T follicular helper cell (primary cell): Measurements from ENCODE around the gene KRTAP10-11.
"Not testable (repeated sequence)": the region's sequence is repeated elsewhere in the genome, so short reads cannot be mapped to it uniquely, and the experiment has no call there.

ENCODE experiments used
- DNase-seq: peaks from one replicate; pipeline ENCODE4 v3.0.0-alpha.2; 2020; ENCODE audit warnings: low read depth
- total RNA-seq, 2 experiments: gene quantifications; one replicate each; lab custom pipeline; 2026; lab: John Stamatoyannopoulos, UW

KRTAP10-11 gene
- total RNA-seq: 0 reads per million in 2 experiments

- not testable (repeated sequence) for DNase-seq
Observed at GRCh38 chr21:44646366-44647221, at the start of gene KRTAP10-11. TSS of gene KRTAP10-11 (plus strand) at chr21:44646414. CDS start at chr21:44646459, 45 bp downstream.

- no peak for DNase-seq
Observed at GRCh38 chr21:44598061-44598460, 48.2 kb upstream of the KRTAP10-11 start.

GRCh38 chr21:44599264-44600029, 46.8 kb upstream of the KRTAP10-11 start:
- DNase-seq: no peak

- DNase-seq: not testable (repeated sequence)
Observed at GRCh38 chr21:44600118-44600978, 45.9 kb upstream of the KRTAP10-11 start, which contains the start of gene KRTAP10-7. TSS of gene KRTAP10-7 (plus strand) at chr21:44600597. CDS start at chr21:44600622, 25 bp downstream.

GRCh38 chr21:44601091-44601490, 45.1 kb upstream of the KRTAP10-11 start:
- DNase-seq: not testable (repeated sequence)

GRCh38 chr21:44601596-44602462, 44.4 kb upstream of the KRTAP10-11 start:
- no peak for DNase-seq

- DNase-seq: no peak
Observed at GRCh38 chr21:44602463-44602850, 43.8 kb upstream of the KRTAP10-11 start.

GRCh38 chr21:44603109-44603875, 42.9 kb upstream of the KRTAP10-11 start:
- no peak for DNase-seq

GRCh38 chr21:44603911-44604310, 42.3 kb upstream of the KRTAP10-11 start:
- no peak for DNase-seq

- no peak for DNase-seq
Observed at GRCh38 chr21:44606495-44606894, 39.7 kb upstream of the KRTAP10-11 start.

- DNase-seq: no peak
Observed at GRCh38 chr21:44609193-44609592, 37.0 kb upstream of the KRTAP10-11 start.

- not testable (repeated sequence) for DNase-seq
Observed at GRCh38 chr21:44610157-44610843, 35.9 kb upstream of the KRTAP10-11 start.

- DNase-seq: no peak
Observed at GRCh38 chr21:44611551-44611950, 34.7 kb upstream of the KRTAP10-11 start.

GRCh38 chr21:44612029-44612486, 34.2 kb upstream of the KRTAP10-11 start, which contains the start of gene KRTAP10-8:
TSS of gene KRTAP10-8 (plus strand) at chr21:44612079. CDS start at chr21:44612101, 22 bp downstream.
- no peak for DNase-seq

- DNase-seq: no peak
Observed at GRCh38 chr21:44612669-44613229, 33.5 kb upstream of the KRTAP10-11 start.

GRCh38 chr21:44613386-44614155, 32.6 kb upstream of the KRTAP10-11 start:
- DNase-seq: no peak

- DNase-seq: no peak
Observed at GRCh38 chr21:44614161-44614631, 32.0 kb upstream of the KRTAP10-11 start.

- no peak for DNase-seq
Observed at GRCh38 chr21:44614961-44615391, 31.2 kb upstream of the KRTAP10-11 start.
